ENCODE measurements around the gene SDHB. TPM values are rescaled to one million over a fixed set of nuclear protein-coding genes. Genes with fewer than 3 reads are reported as not detected.

SDHB gene
- total RNA-seq, 2 experiments from 2014 or later, result 90.9 to 91.3 TPM

DNA sequence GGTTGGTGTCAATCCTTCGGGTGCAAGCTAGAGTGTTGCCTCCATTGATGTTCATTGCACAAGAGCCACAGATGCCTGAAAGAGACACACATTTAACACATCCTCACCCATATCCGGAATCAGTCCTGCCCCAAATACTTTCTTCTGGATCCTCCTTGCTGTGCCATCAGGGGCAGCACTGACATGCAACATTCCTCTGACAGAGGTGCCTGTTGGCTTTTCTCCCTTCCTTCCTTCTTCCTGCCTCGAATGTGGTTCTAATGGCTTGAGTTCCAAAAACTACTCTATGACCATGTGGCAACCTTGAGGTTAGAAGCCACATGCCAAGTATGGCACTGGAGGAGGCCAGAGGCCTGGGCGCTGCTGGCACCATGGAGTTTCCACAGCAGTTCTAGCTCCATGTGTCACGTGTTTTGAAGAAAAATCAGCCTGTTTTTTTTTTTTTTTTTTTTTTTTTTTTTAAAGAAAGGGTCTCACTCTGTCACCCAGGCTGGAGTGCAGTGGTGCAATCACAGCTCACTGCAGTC, 25.1 kb downstream of the SDHB start:
- Mint-ChIP-seq H3K27ac (no peak overlapping the region), H3K4me1 (peaks cover 5% of the 10 kb centered on the region), H3K4me3 (no peak overlapping the region), H3K27me3 (no peaks in the 10 kb centered on the region), H3K36me3 (ENCODE audit: low read depth) (peaks cover 35% of the 10 kb centered on the region), H3K9me3 (no peaks in the 10 kb centered on the region)
- ChIA-PET POLR2A (no interaction called here), CTCF (interaction anchor here (1.6 kb wide), 1 partner anchor 17 kb away, joined by 4 read pairs; no protein-coding TSS in a partner anchor)
- DNase-seq, result no peak

DNA sequence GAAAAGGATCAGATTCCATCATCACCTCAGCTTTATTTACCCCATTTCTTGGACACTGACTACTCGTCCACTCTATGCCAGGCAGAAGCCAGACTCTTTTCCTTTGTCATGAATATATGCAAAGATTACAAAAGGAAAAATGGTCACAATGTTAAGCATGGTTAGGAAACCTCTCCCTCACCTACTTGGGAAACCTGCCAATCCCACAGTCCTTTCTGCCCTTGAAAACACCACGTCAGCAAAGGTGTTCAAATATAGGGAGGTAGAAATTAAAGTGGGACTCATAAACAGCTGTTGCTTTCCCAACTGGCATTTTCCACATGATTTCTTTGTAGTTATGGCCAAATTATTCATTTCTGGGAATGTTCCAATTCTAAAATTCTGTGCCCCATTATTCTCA, 25.9 kb downstream of the SDHB start:
- ChIA-PET POLR2A (no interaction called here), CTCF (interaction anchor here (1.6 kb wide), 1 partner anchor 18 kb away, joined by 4 read pairs; no protein-coding TSS in a partner anchor)
- H3K4me1 Mint-ChIP-seq, result no peaks in the 10 kb centered on the region
- H3K9me3 Mint-ChIP-seq, result no peaks in the 10 kb centered on the region
- no peak overlapping the region for H3K27ac Mint-ChIP-seq
- peaks cover 39% of the 10 kb centered on the region for H3K36me3 Mint-ChIP-seq (ENCODE audit: low read depth)
- no peaks in the 10 kb centered on the region for H3K27me3 Mint-ChIP-seq
- no peak for DNase-seq
- no peak overlapping the region for H3K4me3 Mint-ChIP-seq

DNA sequence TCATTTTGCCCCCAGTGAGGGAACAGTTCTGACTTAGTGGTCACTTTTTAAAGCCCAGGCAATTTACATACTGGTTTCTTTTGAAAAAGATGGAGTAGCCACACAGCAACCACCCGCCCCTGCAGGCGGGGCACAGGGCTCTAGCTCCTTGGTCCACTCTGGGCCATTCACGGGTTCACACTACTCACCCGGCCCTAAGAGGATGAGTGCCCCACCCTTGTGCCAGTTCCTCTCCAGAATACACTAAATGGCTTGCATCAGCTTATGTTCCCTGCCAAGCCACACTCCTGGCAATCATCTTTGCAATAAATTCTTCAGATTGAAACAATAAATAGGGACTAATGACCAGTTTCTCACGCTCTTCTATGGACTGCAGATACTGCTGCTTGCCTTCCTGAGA, 26.4 kb downstream of the SDHB start:
- Mint-ChIP-seq H3K4me1 (no peaks in the 10 kb centered on the region), H3K27ac (no peak overlapping the region), H3K27me3 (no peaks in the 10 kb centered on the region), H3K9me3 (no peaks in the 10 kb centered on the region), H3K4me3 (no peak overlapping the region), H3K36me3 (ENCODE audit: low read depth) (peaks cover 41% of the 10 kb centered on the region)
- POLR2A ChIA-PET, result no interaction called here
- DNase-seq, result no peak
- CTCF ChIA-PET, result no interaction called here

DNA sequence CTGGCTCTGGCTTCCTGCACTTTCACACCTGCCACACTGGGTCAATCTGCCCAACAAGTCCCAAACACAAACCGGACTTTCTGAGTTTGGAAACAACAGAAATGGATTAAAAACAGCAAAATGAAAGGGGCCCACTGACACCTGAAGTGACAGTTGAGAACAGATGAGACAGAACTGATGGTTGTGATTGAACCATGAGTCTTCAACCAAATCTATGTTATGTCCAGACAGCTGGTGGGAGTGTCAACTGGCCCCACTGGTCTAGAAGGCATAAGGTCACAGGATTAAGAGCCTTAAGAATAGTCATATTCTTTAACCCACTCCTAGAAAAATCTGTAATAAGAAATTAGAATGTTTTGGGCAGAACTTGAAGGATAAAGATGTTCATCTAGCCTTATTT, 29.1 kb downstream of the SDHB start:
- Mint-ChIP-seq H3K4me3 (no peak overlapping the region), H3K36me3 (ENCODE audit: low read depth) (peaks cover 51% of the 10 kb centered on the region), H3K27ac (no peak overlapping the region), H3K9me3 (no peaks in the 10 kb centered on the region), H3K27me3 (no peaks in the 10 kb centered on the region), H3K4me1 (peaks cover 2% of the 10 kb centered on the region)
- ChIA-PET CTCF (no interaction called here), POLR2A (no interaction called here)
- no peak for DNase-seq

DNA sequence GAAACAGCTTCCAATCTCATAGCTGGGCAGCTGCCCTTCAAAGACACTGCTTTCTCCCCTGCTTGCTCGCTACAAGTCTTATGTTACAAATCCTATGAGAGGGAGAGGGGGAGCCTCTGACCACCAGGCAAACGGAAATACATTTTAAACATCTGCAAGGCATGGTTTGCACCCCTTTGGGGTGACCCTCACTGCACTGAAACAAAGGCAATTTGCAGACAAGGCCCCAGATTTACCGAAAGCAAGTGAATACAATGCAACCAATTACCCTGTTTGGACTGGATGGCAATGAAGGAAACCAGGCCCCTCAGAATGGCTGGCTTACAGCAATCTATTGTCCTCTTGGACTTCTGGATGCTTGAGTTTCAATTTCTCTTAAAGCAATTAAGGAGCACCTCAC, 30.3 kb downstream of the SDHB start:
- Mint-ChIP-seq H3K4me3 (no peak overlapping the region), H3K27me3 (no peaks in the 10 kb centered on the region), H3K27ac (no peak overlapping the region), H3K4me1 (peaks cover 10% of the 10 kb centered on the region), H3K9me3 (no peaks in the 10 kb centered on the region), H3K36me3 (ENCODE audit: low read depth) (peaks cover 57% of the 10 kb centered on the region)
- ChIA-PET CTCF (no interaction called here), POLR2A (no interaction called here)
- no peak for DNase-seq

DNA sequence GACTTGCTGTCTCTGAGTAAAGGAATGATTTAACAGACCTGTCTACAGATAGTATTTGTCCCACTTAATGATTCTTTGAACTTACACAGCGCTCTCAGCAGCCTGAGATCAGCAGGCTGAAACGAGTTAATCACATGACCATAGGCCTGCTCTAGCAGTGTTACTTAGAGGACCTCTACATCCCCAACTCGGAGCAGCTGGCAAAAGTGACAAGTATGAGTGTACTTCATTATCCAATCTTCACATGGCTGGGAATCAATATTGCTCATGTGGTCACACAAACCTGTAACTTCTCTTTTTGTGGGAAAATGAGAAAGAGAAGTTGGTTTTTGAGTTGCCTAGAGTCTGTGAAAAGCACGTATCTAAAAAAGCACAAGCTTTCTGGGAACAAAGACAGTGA, 30.7 kb downstream of the SDHB start:
- no peaks in the 10 kb centered on the region for H3K9me3 Mint-ChIP-seq
- no peak overlapping the region for H3K4me3 Mint-ChIP-seq
- ChIA-PET POLR2A (interaction anchor here (1.4 to 1.8 kb wide), 2 partner anchors 11 to 12 kb away, joined by 3 to 5 read pairs; partner anchors contain the start of gene ATP13A2), CTCF (interaction anchor here (1.6 kb wide), 1 partner anchor 23 kb away, joined by 5 read pairs; no protein-coding TSS in a partner anchor)
- H3K27ac Mint-ChIP-seq, result no peak overlapping the region
- H3K4me1 Mint-ChIP-seq, result peaks cover 14% of the 10 kb centered on the region
- H3K36me3 Mint-ChIP-seq (ENCODE audit: low read depth), result peaks cover 61% of the 10 kb centered on the region
- DNase-seq, result no peak
- H3K27me3 Mint-ChIP-seq, result no peaks in the 10 kb centered on the region

DNA sequence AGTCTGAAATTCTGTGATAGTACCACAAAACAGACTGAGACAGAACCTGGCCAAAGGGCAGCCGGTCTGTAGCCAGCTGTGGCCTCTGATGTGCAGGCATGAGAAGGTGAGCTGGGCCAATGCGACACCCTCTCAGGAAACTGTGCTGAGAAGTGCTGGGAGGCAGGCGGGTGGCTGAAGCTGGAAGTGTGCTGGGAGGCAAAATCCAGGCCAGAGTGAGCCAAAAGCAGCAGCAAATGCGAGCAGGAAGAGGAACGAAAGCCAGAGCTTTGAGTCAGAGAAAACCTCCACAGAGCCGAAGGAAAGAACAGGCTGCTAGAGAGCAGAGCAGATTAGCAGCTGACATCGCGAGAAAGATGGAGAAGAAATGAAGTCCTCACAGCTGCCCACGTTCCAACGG, 31.9 kb downstream of the SDHB start:
- Mint-ChIP-seq H3K4me1 (peaks cover 15% of the 10 kb centered on the region), H3K36me3 (ENCODE audit: low read depth) (peaks cover 51% of the 10 kb centered on the region), H3K27ac (no peak overlapping the region), H3K27me3 (no peaks in the 10 kb centered on the region), H3K9me3 (no peaks in the 10 kb centered on the region), H3K4me3 (no peak overlapping the region)
- POLR2A ChIA-PET, result interaction anchor here (1.4 to 1.8 kb wide), 2 partner anchors 10 to 11 kb away, joined by 3 to 5 read pairs; partner anchors contain the start of gene ATP13A2
- DNase-seq, result no peak
- CTCF ChIA-PET, result interaction anchor here (1.4 to 1.6 kb wide), 2 partner anchors 24 to 70 kb away, joined by 5 read pairs; no protein-coding TSS in a partner anchor

DNA sequence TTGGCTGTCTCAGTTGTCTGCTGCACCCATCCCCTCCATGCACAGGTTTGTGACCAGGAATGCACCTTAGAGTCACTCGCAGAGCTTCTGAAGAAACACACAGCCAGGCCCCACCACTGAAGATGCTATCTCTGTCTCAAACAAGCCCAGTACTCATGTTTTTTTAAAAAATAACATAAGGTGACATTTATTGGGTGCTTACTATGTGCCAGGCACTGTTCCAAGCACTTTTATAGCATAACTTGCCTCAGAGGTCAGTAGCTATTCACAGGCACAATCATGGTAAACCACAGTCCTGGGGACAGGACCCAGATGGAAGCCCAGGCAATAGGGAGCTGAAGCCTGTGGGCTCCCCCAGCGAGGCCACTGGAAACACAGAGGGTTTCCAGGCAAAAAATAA, 33.3 kb downstream of the SDHB start:
- DNase-seq, result no peak
- Mint-ChIP-seq H3K4me1 (peaks cover 15% of the 10 kb centered on the region), H3K36me3 (ENCODE audit: low read depth) (peaks cover 51% of the 10 kb centered on the region), H3K4me3 (no peak overlapping the region), H3K27ac (no peak overlapping the region), H3K9me3 (no peaks in the 10 kb centered on the region), H3K27me3 (no peaks in the 10 kb centered on the region)
- ChIA-PET CTCF (interaction anchor here (0.5 kb wide), 1 partner anchor 105 kb away, joined by 3 read pairs; no protein-coding TSS in a partner anchor), POLR2A (no interaction called here)

DNA sequence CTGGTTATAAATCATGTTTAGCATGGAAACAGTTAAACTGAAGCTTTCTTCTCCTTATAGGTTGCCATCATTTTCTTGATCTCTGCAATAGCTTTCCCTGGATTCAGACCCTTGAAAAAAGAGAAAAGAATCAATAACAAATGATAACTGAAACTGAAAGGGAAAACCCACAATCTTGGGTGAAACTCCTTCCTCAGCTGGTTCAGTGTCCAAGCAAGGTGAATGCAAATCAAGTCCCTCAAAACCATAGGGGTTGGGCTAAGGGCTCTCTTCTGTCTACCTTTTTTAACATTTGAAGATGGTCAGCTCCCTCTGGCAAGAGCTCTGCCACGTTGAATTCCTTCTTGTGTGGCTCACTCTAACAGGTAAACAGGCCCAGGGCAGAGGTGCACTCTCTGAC, 35.0 kb downstream of the SDHB start:
- H3K36me3 Mint-ChIP-seq (ENCODE audit: low read depth), result peaks cover 44% of the 10 kb centered on the region
- peak overlapping the region; percentile 66 for H3K27ac Mint-ChIP-seq
- H3K9me3 Mint-ChIP-seq, result no peaks in the 10 kb centered on the region
- DNase-seq, result no peak
- H3K4me3 Mint-ChIP-seq, result no peak overlapping the region
- H3K4me1 Mint-ChIP-seq, result peaks cover 19% of the 10 kb centered on the region
- POLR2A ChIA-PET, result no interaction called here
- no peaks in the 10 kb centered on the region for H3K27me3 Mint-ChIP-seq
- CTCF ChIA-PET, result interaction anchor here (0.8 to 1.0 kb wide), 2 partner anchors 27 to 58 kb away, joined by 3 read pairs; no protein-coding TSS in a partner anchor

DNA sequence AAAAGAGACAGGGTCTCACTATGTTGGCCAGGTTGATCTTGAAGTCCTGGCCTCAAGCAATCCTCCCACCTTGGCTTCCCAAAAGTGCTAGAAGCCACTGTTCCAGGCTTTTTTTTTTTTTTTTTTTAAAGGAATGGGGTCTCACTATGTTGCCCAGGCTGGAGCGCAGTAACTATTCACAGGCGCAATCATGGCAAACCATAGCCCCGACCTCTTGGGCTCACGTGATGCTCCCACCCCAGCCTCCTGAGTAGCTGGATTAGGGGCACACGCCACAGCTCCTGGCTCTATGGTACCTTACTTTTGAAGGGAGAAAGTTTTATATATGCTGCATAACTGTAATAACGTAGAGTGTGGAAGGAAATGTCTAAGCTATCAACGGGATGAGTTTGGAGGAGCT, 36.4 kb downstream of the SDHB start:
- Mint-ChIP-seq H3K27ac (no peak overlapping the region), H3K36me3 (ENCODE audit: low read depth) (peaks cover 36% of the 10 kb centered on the region), H3K9me3 (no peaks in the 10 kb centered on the region), H3K4me1 (peaks cover 26% of the 10 kb centered on the region), H3K27me3 (peaks cover 5% of the 10 kb centered on the region), H3K4me3 (no peak overlapping the region)
- no peak for DNase-seq
- ChIA-PET CTCF (interaction anchor here (0.6 to 0.7 kb wide), 2 partner anchors 32 to 99 kb away, joined by 3 to 4 read pairs; no protein-coding TSS in a partner anchor), POLR2A (no interaction called here)

DNA sequence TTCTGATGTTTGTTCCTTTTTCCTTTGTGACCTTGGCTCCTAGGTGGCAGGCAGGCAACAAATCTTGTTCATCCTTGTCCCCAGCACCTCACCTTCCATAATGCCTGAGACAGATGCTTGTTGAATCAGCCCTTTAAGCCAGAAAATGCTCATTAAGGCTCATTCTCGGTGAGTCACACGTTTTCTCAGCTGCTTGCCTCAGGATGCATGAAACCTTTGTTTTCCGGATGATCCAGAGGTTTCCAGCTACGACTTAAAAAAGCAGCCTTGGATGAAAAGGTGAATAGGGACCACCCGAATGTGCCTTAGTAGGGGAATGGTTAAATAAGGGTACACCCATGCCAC, 37.5 kb downstream of the SDHB start:
- peaks cover 9% of the 10 kb centered on the region for H3K27me3 Mint-ChIP-seq
- no peak for DNase-seq
- POLR2A ChIA-PET, result no interaction called here
- H3K27ac Mint-ChIP-seq, result no peak overlapping the region
- H3K4me1 Mint-ChIP-seq, result peaks cover 32% of the 10 kb centered on the region
- H3K4me3 Mint-ChIP-seq, result no peak overlapping the region
- CTCF ChIA-PET, result no interaction called here
- no peaks in the 10 kb centered on the region for H3K9me3 Mint-ChIP-seq
- peaks cover 31% of the 10 kb centered on the region for H3K36me3 Mint-ChIP-seq (ENCODE audit: low read depth)

DNA sequence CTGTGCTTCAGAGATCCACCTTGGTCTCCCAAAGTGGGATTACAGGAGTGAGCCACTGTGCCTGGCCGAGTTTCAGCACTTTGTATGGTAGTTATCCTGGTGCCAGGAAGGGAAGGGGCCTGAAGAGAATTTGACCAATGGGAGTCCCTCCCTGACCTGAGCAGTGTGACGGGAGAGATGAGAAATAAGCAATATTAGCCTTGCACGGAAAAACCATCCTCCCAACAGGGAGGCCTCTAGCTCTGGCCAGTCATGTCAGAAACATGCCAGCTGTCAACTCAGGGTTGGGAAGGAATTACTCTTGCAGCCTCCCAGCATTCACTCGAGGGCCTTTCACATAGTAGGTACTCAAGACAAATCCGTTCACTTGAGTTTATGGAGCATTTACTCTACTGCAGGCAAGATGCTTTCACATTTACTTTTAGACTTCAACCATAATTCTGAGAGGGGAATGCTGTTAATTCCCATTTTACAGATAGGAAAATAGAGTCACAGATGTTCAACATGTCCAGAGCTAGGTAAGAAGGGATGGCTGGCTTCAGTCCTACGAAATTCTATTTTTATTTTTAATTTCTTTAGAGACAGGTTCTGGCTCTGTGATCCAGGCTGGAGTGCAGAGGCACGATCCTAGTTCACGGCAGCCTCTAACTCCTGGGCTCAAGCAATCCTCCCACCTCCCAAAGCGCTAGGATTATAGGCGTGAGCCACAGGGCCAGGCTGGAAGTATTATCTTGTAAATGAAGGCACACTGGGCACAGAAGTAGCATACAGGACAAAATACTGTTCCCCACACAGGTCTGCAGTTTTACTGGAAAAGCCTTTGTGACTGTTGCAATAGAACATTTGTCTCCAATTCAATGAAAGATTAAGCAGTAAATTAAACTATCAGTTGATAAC, 38.9 kb downstream of the SDHB start:
- H3K27ac Mint-ChIP-seq, result no peak overlapping the region
- peaks cover 42% of the 10 kb centered on the region for H3K4me1 Mint-ChIP-seq
- POLR2A ChIA-PET, result no interaction called here

DNA sequence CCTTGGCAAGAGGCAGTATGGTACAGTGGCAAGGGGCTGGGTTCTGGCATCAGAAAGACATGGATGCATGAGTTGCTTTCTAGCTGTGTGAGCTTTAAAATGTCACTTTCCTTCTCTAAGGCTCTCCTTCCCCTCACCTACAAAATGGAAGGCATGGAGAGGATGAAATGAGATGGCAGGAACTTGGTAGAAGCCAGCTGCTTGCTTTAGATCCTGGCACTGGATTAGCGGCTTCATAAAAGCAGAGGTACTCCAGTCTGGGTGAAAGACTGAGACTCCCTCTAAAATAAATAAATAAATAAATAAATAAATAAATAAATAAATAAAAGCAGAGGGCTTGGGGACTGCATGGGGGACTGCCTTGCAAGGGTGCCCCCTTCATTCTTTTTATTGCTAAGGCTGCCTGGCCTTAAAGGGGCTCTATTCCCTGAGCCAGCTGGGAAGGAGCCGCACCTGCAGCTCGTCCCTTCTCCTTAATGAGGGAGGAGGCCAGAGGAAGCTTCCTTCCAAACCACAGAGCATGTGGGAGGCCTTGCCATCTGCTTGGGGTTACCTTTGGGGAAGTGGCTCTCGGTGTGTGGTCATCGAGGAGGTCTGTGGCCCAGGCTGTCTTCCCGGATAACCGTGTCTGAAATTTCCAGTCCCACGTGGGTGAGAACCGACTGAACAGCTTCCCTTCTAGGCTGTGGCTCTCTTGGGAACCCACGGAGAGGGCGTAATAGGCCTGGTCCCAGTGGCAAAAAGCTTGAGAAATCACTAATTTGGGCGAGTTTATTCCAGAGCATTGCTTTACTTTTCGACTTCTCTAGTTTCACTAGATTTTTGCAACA, 40.1 kb downstream of the SDHB start:
- Mint-ChIP-seq H3K4me3 (no peak overlapping the region), H3K4me1 (peaks cover 39% of the 10 kb centered on the region), H3K27me3 (peaks cover 9% of the 10 kb centered on the region), H3K36me3 (ENCODE audit: low read depth) (peaks cover 10% of the 10 kb centered on the region), H3K27ac (no peak overlapping the region), H3K9me3 (no peaks in the 10 kb centered on the region)
- ChIA-PET CTCF (interaction anchor here (0.7 to 1.9 kb wide), 2 partner anchors 32 to 53 kb away, joined by 3 to 5 read pairs; no protein-coding TSS in a partner anchor), POLR2A (interaction anchor here (1.0 kb wide), 1 partner anchor 109 kb away, joined by 4 read pairs; no protein-coding TSS in a partner anchor)
- DNase-seq, result no peak

More for the DNA sequence above, 38.9 kb downstream of the SDHB start:
- no peak overlapping the region for H3K4me3 Mint-ChIP-seq
- H3K36me3 Mint-ChIP-seq (ENCODE audit: low read depth), result peaks cover 22% of the 10 kb centered on the region
- peaks cover 9% of the 10 kb centered on the region for H3K27me3 Mint-ChIP-seq
- no peaks in the 10 kb centered on the region for H3K9me3 Mint-ChIP-seq
- DNase-seq, result no peak
- CTCF ChIA-PET, result no interaction called here

All from activated CD4-positive, alpha-beta memory T cell treated with anti-CD3 and anti-CD28 coated beads, Interleukin-2, amount 10 ng/mL, durations not matched to agents 7 days and 5 days (primary cell).